Activated CD4-positive, alpha-beta T cell treated with anti-CD3 and anti-CD28 coated beads, Interleukin-2, amount 50 U/mL, for 48 hours (primary cell): ENCODE data around the gene ANKRD60.

Experiments used
- DNase-seq, 2 experiments: peaks; one replicate each; pipeline ENCODE4 v3.0.0-alpha.2; 2020

Gene ANKRD60, protein sequence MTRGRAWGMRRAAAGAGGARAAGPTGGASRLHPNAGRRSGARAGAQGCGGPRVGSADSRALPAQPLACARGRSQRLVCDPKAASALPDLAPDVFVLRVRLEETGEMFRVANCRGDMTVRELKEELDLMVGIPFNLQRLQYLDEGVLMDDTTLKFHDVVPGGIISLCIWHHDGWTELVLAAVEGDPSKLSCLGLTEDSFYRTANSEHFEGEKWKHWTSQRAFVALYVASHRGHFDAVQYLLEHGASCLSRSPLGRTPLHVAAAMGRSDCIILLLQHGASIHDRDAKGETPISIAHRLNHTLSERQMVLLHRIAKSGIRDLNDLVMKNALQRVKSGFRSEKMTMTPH

DNA sequence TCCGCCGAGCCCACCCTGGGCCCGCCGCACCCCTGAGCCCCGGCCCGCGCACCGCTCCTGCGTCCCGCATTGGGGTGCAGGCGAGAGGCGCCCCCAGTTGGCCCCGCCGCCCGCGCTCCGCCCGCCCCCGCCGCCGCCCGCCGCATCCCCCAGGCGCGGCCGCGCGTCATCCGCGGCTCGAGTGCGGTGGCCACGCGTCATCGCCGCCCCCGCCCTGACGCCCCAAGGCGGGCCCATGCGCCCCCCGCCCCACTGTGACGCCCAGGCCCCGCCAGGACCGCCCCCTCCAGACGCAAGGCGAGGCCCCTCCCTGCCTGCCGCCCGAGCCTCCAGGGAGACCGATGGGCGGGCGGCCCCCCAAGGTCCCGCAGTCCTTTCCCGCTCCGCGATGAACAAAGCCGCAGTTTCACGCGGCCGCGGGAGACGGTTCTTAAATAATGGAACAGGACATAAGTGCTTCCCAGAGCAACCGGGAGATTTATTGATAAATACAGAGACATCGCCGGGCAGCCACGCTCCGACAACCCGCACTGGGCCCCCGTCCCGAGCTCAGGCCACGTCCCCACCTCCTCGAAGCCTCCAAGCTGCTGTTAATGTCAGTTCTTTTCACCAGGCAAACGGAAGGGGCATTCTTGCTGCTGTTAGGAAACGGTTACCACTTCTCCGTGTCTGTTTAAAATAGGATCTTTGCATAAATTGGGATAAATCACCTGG, at the start of gene ANKRD60:
TSS of gene ANKRD60 (minus strand) at position 170 of the 714 bp plus-strand sequence. CDS start at position 170, 0 bp downstream.
- peak; percentile 37 to 40 for DNase-seq

DNA sequence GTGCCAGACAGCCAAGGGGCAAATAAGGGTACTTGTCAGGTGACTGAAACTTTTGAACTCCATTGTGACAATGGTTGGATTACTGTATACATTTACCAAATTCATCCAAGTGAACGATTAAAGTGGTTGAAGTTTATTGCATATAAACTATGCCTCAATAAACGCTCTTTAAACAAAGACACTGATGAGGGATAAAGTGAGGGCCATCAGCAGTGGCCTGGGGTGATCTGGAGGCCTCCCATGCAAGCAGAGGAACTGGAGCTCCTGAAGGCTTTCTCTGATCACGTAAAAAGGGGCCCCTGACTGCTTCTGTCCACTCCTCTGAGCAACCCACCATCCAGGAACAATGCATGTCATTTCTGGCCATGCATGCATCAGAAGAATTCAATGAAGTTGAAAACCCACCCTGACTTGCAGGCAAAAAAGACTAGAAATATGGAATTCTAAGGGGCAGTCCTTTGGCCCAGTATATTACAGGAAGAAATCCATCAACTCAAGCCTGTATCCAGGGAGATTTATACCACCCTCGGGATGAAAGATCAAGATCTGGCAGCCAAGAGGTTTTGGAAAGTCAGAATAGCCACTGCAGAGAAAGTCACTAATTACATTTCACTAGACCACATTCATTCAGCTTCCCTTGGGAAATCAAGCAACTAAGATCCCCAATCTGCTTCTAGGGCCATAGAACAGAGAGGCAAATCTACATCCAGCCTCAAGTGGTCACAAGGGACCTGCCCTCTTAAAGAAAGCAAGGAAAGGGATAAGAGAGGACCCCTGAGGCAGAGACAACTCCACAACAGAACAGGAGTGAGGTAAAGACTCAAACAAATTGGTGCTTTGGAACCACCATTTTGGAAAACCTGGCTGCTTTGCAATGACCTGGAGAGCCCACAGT, 49.4 kb upstream of the ANKRD60 start:
- DNase-seq, result no peak

DNA sequence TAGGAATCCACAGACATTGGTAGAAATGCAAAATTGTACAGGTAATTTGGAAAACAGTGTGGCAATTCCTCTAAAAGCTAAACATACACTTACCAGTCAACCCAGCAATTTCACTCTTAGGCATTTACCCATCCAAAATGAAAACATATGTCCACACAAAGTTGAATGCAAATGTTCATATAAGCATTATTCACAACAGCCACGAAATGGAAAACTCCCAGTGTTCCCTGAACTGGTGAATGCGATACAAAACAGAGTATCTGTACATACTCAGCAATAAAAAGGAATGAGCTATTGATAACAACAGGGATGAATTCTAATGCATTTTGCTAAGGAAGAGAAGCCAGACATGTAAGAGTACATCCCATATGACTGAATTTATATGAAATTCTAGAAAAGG, 48.7 kb upstream of the ANKRD60 start:
- no peak for DNase-seq

DNA sequence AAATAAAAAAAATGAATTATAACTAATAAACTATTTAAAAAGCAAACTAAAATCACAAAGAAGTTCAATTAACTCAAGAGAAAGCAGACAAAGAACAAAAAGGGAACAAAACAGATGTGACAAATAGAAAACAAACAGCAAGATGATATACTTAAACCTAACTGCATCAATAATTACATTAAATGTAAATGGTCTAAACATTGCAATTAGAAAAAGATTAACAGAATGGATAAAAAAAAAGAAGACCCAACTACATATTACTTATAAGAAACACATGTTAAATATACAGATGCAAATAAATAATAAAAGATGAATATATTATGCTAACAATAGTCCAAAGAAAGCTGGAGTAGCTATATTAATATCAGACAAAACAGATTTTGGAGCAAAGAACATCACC, 45.9 kb upstream of the ANKRD60 start:
- no peak for DNase-seq

DNA sequence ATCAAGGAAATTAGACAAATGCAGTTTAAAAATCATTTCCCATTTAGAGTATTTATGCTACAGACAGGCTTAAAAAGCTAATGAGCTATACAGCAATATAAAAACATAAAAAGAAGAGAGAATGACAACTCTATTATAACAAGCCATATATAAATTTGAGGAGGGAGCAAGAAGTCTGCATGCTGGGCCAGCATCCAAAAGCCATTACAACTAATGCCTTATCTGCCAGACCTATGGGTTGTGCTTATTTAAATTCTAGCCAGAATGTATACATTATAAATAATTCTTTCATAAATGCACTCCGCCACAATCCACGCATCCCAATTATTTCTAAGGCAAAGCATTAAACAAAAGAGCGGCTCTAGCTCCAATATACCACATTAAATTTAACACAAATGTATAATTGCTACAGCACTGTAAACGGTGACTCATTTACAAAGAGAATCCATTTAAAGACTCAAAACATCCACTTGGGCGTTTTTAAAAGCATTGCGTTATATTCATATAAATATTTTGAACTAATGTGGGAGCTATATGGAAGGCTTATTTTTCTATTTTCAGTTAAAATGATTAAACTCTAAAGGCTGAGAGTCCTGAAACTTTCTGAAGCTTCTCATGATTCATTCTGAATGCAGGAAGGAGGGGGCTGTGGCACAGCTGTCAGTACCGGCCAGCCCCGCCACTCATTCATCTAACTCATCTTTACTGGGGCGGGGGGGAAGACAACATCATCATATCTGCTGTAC, 43.3 kb upstream of the ANKRD60 start:
- peak; percentile 65 to 74 for DNase-seq

DNA sequence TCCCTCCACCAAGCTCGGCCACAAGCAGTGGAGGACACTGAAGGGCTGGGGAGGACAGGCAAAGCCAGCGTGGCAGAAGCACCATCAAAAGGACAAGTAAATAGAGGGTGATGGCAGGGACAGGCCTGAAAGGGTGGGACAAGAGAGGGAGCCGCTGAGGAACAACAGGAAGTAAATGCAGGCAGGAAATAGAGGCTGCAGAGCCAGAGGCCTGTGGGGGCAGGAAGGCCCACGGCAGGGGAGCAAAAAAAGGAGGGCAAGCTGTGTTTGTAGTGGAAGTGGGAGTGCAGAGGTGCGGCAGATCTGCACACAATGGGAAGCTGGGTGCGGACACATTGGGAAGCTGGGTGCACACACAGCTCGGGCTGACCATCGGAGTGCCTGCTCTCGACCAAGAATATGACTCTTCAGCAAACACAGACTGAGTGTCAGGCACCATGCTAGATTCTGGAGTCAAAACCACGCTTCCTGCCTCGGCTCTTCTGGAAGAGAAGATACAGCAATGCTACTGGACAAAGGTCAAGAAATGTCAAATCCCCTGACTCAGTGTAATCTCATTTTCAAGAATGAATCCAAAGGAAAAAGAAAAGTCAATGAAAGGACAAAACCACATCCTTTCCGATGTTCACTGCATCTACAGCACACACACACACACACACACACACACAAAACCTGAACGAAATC, 40.6 kb upstream of the ANKRD60 start:
- no peak for DNase-seq

DNA sequence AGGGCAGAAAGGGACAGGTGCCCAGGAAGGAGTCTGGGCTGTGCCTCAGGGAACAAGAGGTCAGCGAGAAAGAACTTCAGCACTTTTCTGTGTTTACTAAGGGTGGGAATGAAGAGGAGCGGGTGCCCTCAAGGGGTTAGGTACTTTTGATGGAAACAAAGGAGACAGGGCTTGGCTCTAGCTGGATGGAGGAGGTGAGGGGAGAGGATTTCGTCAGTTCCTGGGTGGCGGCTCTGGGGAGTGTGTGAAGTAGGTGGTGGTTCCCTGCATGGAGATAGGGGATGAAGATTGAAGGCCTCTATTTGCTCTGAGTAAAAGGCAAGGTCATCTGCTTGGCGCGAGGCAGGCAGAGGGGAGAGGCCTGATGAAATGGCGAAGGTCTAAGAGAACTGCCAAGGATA, 40.0 kb upstream of the ANKRD60 start:
- no peak for DNase-seq

DNA sequence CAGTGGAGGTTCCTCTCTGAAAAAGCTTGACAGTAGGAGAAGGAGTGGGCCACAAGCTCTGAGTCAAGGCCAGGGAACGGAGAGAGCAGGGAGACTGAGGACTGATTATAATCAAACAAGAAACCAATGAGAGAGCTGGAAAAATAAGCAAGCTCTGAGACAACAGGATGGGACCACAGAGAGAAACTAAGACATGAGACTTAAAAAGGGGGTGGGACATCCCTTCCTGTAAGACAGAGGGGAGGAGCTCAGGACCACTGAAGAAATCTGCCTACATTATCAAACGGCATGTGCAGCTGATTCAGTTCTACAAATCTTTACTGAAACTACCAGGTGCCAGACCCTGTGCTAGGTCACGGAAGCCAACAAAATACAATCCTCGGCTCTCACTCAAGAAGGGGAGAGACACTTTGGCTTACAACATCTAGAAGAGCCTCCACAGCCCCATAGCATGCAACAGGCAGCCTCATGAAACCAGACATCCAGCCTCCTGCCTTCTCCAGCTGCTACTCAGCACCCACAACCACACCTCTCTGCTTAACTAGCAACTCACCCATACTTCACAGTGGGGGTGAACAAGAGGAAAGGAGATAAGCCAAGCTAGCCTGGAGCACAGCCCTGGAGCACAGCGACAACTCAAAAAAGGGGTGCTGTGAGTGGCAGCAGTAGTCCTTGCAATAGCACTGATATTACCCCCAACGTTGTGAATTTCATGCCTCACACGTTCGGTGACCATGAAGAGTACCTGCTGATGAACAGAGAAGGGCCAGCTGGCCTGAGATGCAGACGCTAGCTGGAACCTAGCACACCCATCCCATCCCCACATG, 39.1 kb upstream of the ANKRD60 start:
- DNase-seq, result no peak

DNA sequence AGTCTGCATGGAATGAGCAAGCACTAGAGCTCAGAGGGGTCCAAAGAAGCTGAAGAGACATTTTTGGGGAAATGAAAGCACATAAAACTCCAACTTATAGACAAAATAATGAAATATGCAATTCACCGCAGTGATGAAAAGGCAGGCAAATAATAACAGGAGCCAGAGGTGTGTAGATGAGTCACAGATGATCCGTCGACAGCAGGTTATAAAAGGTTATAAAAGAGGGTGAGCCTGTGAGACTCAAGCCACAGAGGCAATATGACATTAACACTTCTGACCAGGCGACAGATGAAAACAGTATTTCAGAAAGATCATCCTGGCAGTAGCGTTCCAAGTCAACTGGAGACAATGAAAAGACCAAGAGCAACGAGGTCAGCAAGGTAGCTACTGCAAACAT, 35.8 kb upstream of the ANKRD60 start:
- DNase-seq, result no peak

DNA sequence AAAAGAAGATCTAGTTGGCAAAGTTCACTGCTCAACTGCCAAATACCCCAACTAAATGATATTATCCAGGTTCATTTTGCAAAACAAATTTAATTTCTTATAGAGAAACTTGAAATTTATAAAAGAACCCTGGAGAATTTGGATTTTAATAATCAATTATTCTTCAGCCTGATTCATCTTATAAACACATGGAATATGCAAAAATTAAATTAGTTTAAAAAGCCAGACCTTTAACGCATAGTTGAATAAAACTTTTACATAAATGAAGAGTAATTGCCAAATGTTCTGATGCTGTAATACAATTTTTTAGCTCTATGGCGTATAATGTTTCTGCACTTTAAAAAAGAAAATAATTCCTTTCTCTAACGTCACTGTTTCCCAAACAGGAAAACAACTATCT, 33.2 kb upstream of the ANKRD60 start:
- no peak for DNase-seq

DNA sequence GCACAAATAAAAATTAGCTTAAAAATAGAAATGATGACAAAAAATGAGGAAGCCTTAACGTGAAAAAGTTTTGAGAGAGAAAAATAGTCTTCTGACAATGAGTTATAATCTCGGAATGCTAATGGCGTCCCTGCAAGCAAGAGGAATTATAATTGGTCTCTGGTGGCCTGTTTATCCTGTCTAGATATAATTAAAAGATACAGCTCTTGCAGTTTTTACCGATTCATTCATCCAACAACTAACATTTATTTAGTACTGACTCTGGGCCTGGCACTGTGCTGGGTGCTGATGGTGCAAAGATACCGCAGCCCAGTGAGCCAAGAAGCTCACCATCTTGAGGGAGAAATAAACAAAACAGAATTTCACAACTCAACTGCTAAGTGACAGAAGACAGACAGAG, 31.6 kb upstream of the ANKRD60 start:
- DNase-seq, result no peak

DNA sequence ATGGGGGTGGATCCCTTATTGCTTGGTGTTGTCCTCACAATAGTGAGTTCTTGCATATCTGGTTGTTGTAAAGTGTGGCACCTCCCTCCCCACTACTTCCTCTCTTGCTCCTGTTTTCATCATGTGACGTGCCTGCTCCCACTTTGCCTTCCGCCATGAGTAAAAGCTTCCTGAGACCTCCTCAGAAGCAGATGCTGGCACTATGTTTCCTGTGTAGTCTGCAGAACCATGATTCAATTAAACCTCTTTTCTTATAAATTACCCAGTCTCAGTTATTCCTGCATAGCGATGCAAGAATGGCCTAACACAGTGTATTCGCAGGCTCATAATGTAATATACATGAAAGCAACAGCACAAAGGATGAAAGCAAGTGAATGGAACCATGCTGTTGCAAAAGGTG, 28.4 kb upstream of the ANKRD60 start:
- no peak for DNase-seq

DNA sequence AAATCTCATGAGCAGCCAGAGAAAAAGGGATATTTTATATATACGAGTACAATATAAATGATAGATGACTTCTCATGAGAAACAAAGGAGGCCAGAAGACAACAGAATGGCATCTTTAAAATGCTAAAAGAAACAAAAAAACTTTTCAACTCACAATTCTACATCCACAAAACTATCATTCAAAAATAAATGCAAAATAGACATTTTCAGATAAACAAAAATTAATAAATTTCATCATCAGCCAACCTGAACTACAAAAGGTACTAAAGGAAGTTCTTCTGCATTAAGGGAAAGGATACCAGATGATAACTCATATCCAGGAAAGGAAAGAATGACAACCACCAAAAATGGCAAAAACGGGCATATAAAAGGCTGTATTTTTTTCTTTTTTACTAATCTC, 27.9 kb upstream of the ANKRD60 start:
- no peak for DNase-seq

DNA sequence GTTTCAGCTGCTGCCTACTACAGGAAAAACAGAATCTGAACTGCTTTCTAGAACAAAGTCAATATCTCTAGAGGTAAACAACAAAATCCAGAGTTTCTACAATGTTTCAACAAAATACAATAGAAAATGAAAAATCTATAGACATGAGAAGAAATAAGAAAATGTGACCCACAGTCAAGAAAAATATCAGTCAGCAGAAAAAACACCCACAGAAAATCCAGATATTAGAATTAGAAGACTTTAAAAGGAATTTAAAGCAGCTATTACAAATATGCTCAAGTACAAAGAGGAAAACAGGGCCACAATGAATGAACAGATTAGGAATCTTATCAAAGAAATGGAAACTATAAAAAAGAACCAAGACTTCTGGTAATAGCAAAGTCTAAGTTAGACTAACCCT, 26.4 kb upstream of the ANKRD60 start:
- DNase-seq, result no peak

DNA sequence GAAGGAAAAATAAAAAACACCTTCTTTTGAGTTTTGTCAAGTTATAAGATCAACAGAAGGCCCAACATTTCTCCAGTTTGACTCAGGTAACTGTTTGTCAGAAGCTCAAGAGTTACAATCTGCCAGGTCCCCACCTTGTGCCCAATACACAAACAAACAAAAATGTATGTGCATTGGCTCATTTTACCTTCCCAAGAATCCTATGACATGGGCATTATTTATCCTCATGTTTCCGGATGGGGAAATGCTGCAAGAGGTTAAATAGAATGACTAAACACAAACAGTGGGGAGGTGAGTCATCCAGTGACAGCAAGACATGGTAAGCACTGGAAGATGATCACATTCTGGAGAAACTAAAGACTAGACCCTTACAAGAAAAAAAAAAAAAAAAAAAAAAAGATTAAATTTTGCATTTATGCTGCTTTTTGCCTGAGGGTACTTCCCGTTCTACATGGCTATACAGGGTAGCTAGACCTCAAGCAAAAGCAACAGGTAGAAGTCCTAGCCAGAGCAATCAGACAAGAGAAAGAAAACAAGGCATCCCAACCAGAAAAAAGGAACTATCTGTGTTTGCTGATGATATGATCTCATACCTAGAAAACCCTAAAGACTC, 23.6 kb upstream of the ANKRD60 start:
- DNase-seq, result no peak

DNA sequence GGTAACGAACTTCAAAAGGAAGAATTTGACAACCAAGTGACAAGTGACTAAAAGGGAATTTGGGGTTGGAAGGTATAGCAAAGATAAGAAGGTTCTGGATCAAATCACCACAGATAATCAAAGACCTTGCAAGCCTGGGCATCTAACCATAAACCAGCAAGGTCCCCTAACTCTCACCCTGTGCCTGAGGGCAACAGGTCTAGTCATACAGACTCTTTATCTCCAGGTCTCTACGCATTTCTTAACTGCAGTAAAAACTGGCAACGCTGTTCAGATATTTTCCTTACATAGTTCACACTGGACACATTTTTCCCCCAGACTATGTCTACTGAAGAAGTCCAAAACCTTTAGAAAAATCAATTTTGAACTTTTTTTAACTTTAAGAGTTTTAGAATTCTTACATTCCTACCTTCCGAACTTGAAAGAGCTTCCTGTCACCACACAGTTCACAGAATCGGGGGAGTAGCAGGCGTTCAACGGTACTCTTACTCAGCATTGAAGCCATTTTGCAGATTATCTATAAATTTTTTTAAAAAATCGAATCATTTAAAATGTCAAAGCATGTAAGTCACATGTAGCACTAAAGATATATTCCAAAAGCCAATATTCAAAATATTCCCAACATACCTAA, 23.0 kb upstream of the ANKRD60 start:
- DNase-seq, result no peak

DNA sequence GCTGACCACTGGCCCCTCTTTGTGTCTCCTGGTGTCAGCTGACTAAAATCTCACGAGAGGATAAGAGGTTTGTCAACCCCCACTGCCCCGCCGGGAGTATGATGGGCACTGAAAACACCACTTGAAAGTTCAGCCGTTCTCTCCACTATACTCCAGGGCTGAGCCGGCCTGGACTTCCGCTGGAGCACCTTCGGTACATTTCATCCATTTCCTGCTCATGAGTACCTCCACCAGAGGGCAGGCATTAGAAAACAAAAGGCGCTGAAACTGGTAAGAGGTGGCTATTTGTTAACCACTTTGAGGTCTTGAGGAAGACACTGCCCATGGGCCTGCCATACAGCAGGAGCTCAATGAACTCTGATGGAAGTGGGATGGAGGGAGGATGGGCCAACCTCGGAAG, 17.9 kb upstream of the ANKRD60 start:
- DNase-seq, result no peak

DNA sequence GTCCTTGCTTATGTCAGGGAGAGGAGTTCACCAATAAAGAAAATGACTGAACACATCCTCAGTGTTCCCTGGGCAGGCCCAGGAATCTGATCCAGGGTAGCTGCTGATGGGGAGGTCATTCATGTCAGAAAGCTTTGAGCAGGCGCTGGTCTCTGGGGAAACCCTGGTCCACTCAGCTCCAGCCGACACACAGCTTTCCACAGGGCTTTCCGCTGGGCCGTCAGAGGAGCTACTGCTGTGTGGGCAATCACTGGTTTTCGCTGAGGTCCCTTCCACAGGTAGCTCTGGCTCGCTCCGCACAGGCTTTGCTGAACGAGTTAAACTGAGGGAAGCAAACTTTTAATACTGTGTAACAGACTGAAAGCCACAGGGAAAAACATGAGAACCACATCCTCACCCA, 17.5 kb upstream of the ANKRD60 start:
- DNase-seq, result no peak

DNA sequence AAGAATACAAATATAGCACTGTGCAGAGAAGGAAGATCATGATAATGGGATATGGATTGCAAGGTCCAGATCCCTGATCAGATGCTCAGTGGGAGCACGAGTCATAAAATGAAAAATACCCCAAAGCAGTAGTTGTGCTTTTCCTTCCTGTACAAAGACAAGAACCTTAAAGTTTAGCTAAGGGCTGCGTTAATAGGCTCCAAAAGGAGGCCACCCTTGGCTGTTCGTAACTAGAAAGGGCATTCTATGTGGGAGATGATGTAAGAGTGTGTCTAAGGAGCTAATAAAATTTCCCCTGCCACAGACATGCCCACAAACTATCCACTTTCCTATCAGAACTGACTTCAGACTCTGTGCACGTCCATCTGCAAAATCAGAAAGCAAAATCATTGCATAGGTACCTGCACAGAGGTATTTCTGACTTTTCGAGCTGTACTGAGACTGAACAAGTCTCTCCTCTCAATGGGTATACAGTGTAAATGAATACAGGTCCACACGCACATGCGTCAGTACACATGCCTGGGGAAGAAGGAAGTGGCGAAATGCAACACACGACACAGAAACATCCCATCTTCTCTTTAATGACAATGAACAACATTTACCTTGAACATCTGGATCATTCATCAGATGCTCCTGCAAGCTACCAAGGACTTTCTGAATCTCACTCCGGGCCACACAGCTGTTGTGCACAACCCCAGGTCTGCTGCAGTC, 16.9 kb upstream of the ANKRD60 start:
- DNase-seq, result no peak
